IMR-90 (cell line): ENCODE measurements around the gene ADPGK. TPM values are rescaled to one million over a fixed set of nuclear protein-coding genes. Genes with fewer than 3 reads are reported as not detected.

Source experiments
- ATAC-seq: fragments of 200-7000 bp; cut with Tn5 transposase; 2 replicates; pipeline ENCODE4 v1.9.1; 2020; ENCODE audit warnings: low read depth, mild to moderate bottlenecking, moderate library complexity
- BruUV-seq: library from RNA; stranded (reverse); fragments of 400-500 nt; replicated peaks from 2 replicates; lab custom pipeline; 2021; lab: Mats Ljungman, UMichigan
- CTCF ChIA-PET: fragments of 300-600 bp; formaldehyde crosslinking; extraction: SDS; loops from one replicate; lab custom pipeline; 2021; ENCODE audit warnings: antibody characterized with exemption; lab: Yijun Ruan, JAX
- POLR2A ChIA-PET: fragments of 300-600 bp; sonication (Branson Sonifier 250); formaldehyde crosslinking; loops from one replicate; lab custom pipeline; 2022; ENCODE audit warnings: antibody characterized with exemption; ENCODE audit not compliant: unreplicated experiment; lab: Charles Lee
- DNase-seq: peaks from one replicate; pipeline ENCODE4 v3.0.0; 2013
- H2AFZ ChIP-seq: replicated peaks from 2 replicates; pipeline ENCODE3; 2013; ENCODE audit warnings: low read length, mild to moderate bottlenecking; ENCODE audit not compliant: poor library complexity
- H2AK5ac ChIP-seq: 2 replicates; pipeline ENCODE4 v1.6.1; 2013; ENCODE audit warnings: low read depth, low read length, inconsistent platforms
- H2AK9ac ChIP-seq: replicated peaks from 2 replicates; pipeline ENCODE3; 2013; ENCODE audit warnings: mild to moderate bottlenecking, low read depth, low read length, moderate library complexity; ENCODE audit not compliant: poor library complexity
- H2BK120ac ChIP-seq: 2 replicates; pipeline ENCODE4 v1.6.1; 2013; ENCODE audit warnings: low read depth, low read length, inconsistent platforms
- H2BK15ac ChIP-seq: 3 replicates; pipeline ENCODE4 v1.6.1; 2013; ENCODE audit warnings: low read depth, low read length, inconsistent platforms
- H2BK20ac ChIP-seq: 2 replicates; pipeline ENCODE4 v1.6.1; 2013; ENCODE audit warnings: low read depth, mild to moderate bottlenecking, inconsistent platforms, low read length, moderate library complexity
- H2BK5ac ChIP-seq: 2 replicates; pipeline ENCODE4 v1.6.1; 2013; ENCODE audit warnings: mild to moderate bottlenecking, low read depth, low read length, inconsistent platforms; ENCODE audit not compliant: poor library complexity, severe bottlenecking
- H3K14ac ChIP-seq: replicated peaks from 2 replicates; pipeline ENCODE4 v1.6.1; 2013; ENCODE audit warnings: low read depth, low read length, inconsistent platforms
- H3K18ac ChIP-seq: 2 replicates; pipeline ENCODE4 v1.6.1; 2013; ENCODE audit warnings: low read depth, low read length, control low read depth
- H3K23ac ChIP-seq: 2 replicates; pipeline ENCODE4 v1.6.1; 2013; ENCODE audit warnings: low read depth, low read length, inconsistent platforms
- H3K27ac ChIP-seq: 2 replicates; pipeline ENCODE4 v1.5.1; 2013; ENCODE audit warnings: mild to moderate bottlenecking, control low read depth, low read length; ENCODE audit not compliant: insufficient read depth
- H3K27me3 ChIP-seq: 2 replicates; pipeline ENCODE4 v1.6.1; 2013; ENCODE audit warnings: low read length; ENCODE audit not compliant: control insufficient read depth, insufficient read depth
- H3K36me3 ChIP-seq: 2 replicates; pipeline ENCODE4 v1.6.1; 2013; ENCODE audit warnings: low read length, mixed read lengths; ENCODE audit not compliant: control insufficient read depth, insufficient read depth
- H3K4ac ChIP-seq: 2 replicates; pipeline ENCODE4 v1.6.1; 2013; ENCODE audit warnings: low read depth, low read length, inconsistent platforms
- H3K4me1 ChIP-seq: 2 replicates; pipeline ENCODE4 v1.6.1; 2013; ENCODE audit warnings: low read length, mixed read lengths; ENCODE audit not compliant: control insufficient read depth, insufficient read depth
- H3K4me2 ChIP-seq: 2 replicates; pipeline ENCODE4 v1.6.1; 2013; ENCODE audit warnings: low read depth, mild to moderate bottlenecking, control low read depth, low read length, moderate library complexity
- H3K4me3 ChIP-seq: 2 replicates; pipeline ENCODE4 v1.5.1; 2013; ENCODE audit warnings: low read depth, mild to moderate bottlenecking, control low read depth, low read length, moderate library complexity; ENCODE audit not compliant: insufficient read depth
- H3K56ac ChIP-seq: 2 replicates; pipeline ENCODE4 v1.6.1; 2013; ENCODE audit warnings: low read length, inconsistent platforms; ENCODE audit not compliant: insufficient read depth; ENCODE audit errors: extremely low read depth
- H3K79me1 ChIP-seq, 2 experiments: 2 replicates each; pipeline ENCODE4 v1.6.1; 2013; ENCODE audit warnings: low read length in 2 of 2, inconsistent platforms in 1 of 2, low read depth in 1 of 2
- H3K9ac ChIP-seq: 2 replicates; pipeline ENCODE4 v1.6.1; 2013; ENCODE audit warnings: low read depth, low read length, control low read depth
- H3K9me1 ChIP-seq: 2 replicates; pipeline ENCODE4 v1.6.1; 2013; ENCODE audit warnings: low read length, inconsistent platforms; ENCODE audit not compliant: insufficient read depth
- H3K9me3 ChIP-seq: 2 replicates; pipeline ENCODE4 v1.6.1; 2013; ENCODE audit warnings: low read length; ENCODE audit not compliant: control insufficient read depth, insufficient read depth
- H4K20me1 ChIP-seq: 2 replicates; pipeline ENCODE4 v1.6.1; 2013; ENCODE audit warnings: low read length, inconsistent platforms; ENCODE audit not compliant: insufficient read depth
- H4K5ac ChIP-seq: 2 replicates; pipeline ENCODE4 v1.6.1; 2013; ENCODE audit warnings: mild to moderate bottlenecking, low read depth, low read length, control low read depth
- H4K8ac ChIP-seq, 2 experiments: 2 replicates each; pipeline ENCODE4 v1.6.1; 2013; ENCODE audit warnings: low read depth in 2 of 2, low read length in 2 of 2, control low read depth in 1 of 2, inconsistent platforms in 1 of 2
- H4K91ac ChIP-seq: 2 replicates; pipeline ENCODE4 v1.6.1; 2013; ENCODE audit warnings: low read depth, low read length, inconsistent platforms; ENCODE audit not compliant: insufficient read depth
- BHLHE40 ChIP-seq: fragments of 150-350 bp; IDR thresholded peaks from 2 replicates; pipeline ENCODE4 v1.6.1; 2016; ENCODE audit warnings: mild to moderate bottlenecking, low read depth, low read length
- CEBPB ChIP-seq: IDR thresholded peaks from 2 replicates; pipeline ENCODE4 v1.6.1; 2012; ENCODE audit warnings: low read depth, low read length, improper control_type of control experiment
- CHD1 ChIP-seq: IDR thresholded peaks from 2 replicates; pipeline ENCODE4 v1.6.1; 2012; ENCODE audit warnings: low read depth, low read length, improper control_type of control experiment
- FOS ChIP-seq: fragments of 150-350 bp; IDR thresholded peaks from 2 replicates; pipeline ENCODE4 v1.6.1; 2016; ENCODE audit warnings: low read depth, low read length
- MAFK ChIP-seq: IDR thresholded peaks from 2 replicates; pipeline ENCODE4 v1.6.1; 2012; ENCODE audit warnings: low read depth, low read length, improper control_type of control experiment
- MAZ ChIP-seq: IDR thresholded peaks from 2 replicates; pipeline ENCODE4 v1.6.1; 2012; ENCODE audit warnings: low read depth, mild to moderate bottlenecking, low read length, improper control_type of control experiment, moderate library complexity, borderline replicate concordance
- MXI1 ChIP-seq: IDR thresholded peaks from 2 replicates; pipeline ENCODE4 v1.6.1; 2012; ENCODE audit warnings: low read depth, mild to moderate bottlenecking, low read length, moderate library complexity, borderline replicate concordance
- NFE2L2 ChIP-seq: fragments of 150-350 bp; IDR thresholded peaks from 2 replicates; pipeline ENCODE4 v1.6.1; 2016; ENCODE audit warnings: low read depth, mild to moderate bottlenecking, low read length
- POLR2A ChIP-seq: IDR thresholded peaks from 2 replicates; pipeline ENCODE4 v1.6.1; 2012; ENCODE audit warnings: mild to moderate bottlenecking, low read depth, low read length
- RAD21 ChIP-seq: IDR thresholded peaks from 2 replicates; pipeline ENCODE4 v1.6.1; 2012; ENCODE audit warnings: low read length, improper control_type of control experiment
- RCOR1 ChIP-seq: IDR thresholded peaks from 2 replicates; pipeline ENCODE4 v1.6.1; 2012; ENCODE audit warnings: mild to moderate bottlenecking, low read length, improper control_type of control experiment; ENCODE audit not compliant: insufficient replicate concordance
- SMC3 ChIP-seq: fragments of 150-350 bp; IDR thresholded peaks from 2 replicates; pipeline ENCODE4 v1.6.1; 2016; ENCODE audit warnings: low read depth, mild to moderate bottlenecking, antibody characterized with exemption, low read length, moderate library complexity
- WGBS, 2 experiments: methylation state at CpG; one replicate each; pipeline versions ENCODE4 v1.1.5 to v1.1.7; 2013; ENCODE audit warnings: missing lambda C conversion rate in 2 of 2; ENCODE audit not compliant: insufficient read length in 1 of 2; ENCODE audit errors: extremely low coverage in 2 of 2; 5-methylcytosine and 5-hydroxymethylcytosine counted together
- dilution Hi-C: fragments of 300-500 bp; cut with HindIII; formaldehyde crosslinking; loops from one replicate; pipeline ENCODE4 v1.14.3; 2018; ENCODE audit warnings: low sequenced_read_pairs; ENCODE audit not compliant: unreplicated experiment
- in situ Hi-C: fragments of 300-500 bp; cut with MboI; formaldehyde crosslinking; loops from 3 replicates; pipeline ENCODE4 v1.14.3; 2019; ENCODE audit warnings: low sequenced_read_pairs, inconsistent platforms, mixed read lengths
- intact Hi-C: fragments of 100-400 bp; cut with micrococcal nuclease; formaldehyde crosslinking; loops from 2 replicates; pipeline ENCODE4 v1.10.0; 2022
- polyA plus RNA-seq, 3 experiments: library from polyadenylated mRNA; depleted of rRNA; stranded (reverse); fragments of >200 nt; gene quantifications; 2 replicates each; pipeline ENCODE4 v1.2.3, GENCODE V29; 2012; ENCODE audit warnings: low replicate concordance in 1 of 3
- total RNA-seq: library from RNA; depleted of rRNA; stranded (reverse); fragments of >200 nt; gene quantifications from 2 replicates; pipeline ENCODE4 v1.2.3, GENCODE V29; 2012
- TF ChIP-seq, protein P1 (sequence below): fragments of 150-350 bp; IDR thresholded peaks from 2 replicates; pipeline ENCODE4 v1.6.1; 2017; ENCODE audit warnings: mild to moderate bottlenecking, antibody characterized with exemption, low read length, low read depth
- TF ChIP-seq, protein P2 (sequence below): fragments of 150-350 bp; IDR thresholded peaks from 2 replicates; pipeline ENCODE4 v1.6.1; 2016; ENCODE audit warnings: low read depth, mild to moderate bottlenecking, low read length, moderate library complexity, borderline replicate concordance
- TF ChIP-seq, protein P3 (sequence below): conservative IDR thresholded peaks from 2 replicates; pipeline ENCODE4 v1.5.1; 2012; ENCODE audit warnings: mild to moderate bottlenecking, low read depth, low read length, improper control_type of control experiment

Gene ADPGK
- total and polyA plus RNA-seq, 2 of the 4 experiments (the other 2 are of a cell fraction): 53.2 to 62.8 TPM

DNA sequence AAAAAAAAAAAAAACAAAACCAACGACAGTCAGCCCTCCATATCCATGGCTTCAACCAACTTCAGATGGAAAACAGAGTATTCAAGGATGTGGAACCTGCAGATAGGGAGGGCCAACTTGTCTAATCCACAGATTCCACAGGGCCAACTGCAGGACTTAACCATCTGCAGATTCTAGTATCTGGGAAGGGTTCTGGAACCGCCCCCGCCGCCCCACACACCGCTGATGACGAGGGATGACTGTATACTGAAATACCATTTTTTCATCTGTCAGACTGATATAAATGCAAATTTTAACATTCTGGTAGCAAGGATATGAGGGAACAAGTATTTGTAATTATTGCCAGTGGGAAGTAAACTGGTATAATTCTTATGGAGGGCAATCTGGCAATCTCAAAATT lies 29.5 kb downstream of the ADPGK start:
- Histone ChIP-seq H3K79me1 (peaks cover 15 to 37% of the 10 kb centered on the region in 2 experiments), H4K5ac (no peak overlapping the region), H3K27ac (no peak overlapping the region), H4K8ac (no peak overlapping the region), H3K36me3 (peaks cover 48% of the 10 kb centered on the region), H2BK120ac (no peak overlapping the region), H2BK5ac (no peak overlapping the region), H4K20me1 (peaks cover 23% of the 10 kb centered on the region; the same call in 1 of the 2 replicates), H2BK20ac (no peak overlapping the region), H2BK15ac (no peak overlapping the region), H4K91ac (no peak overlapping the region), H3K9me1 (peaks cover 28% of the 10 kb centered on the region), H2AK9ac (no peak overlapping the region), H3K4ac (no peak overlapping the region), H3K9me3 (no peaks in the 10 kb centered on the region), H3K27me3 (no peaks in the 10 kb centered on the region), H3K9ac (no peak overlapping the region), H2AFZ (no peak overlapping the region), H3K4me3 (no peak overlapping the region), H2AK5ac (no peak overlapping the region), H3K18ac (no peak overlapping the region), H3K4me2 (no peak overlapping the region), H3K4me1 (peaks cover 15% of the 10 kb centered on the region), H3K23ac (no peak overlapping the region), H3K56ac (no peak overlapping the region), H3K14ac (no peak overlapping the region)
- BruUV-seq: no TSS peak
- ATAC-seq: no peak
- intact Hi-C loops: no loop called here
- no CpG with 5 or more reads among the region's 6 CpGs for WGBS, 2 experiments
- CTCF ChIA-PET: no interaction called here
- TF ChIP-seq, protein P1, sequence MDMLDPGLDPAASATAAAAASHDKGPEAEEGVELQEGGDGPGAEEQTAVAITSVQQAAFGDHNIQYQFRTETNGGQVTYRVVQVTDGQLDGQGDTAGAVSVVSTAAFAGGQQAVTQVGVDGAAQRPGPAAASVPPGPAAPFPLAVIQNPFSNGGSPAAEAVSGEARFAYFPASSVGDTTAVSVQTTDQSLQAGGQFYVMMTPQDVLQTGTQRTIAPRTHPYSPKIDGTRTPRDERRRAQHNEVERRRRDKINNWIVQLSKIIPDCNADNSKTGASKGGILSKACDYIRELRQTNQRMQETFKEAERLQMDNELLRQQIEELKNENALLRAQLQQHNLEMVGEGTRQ: no peak
- TF ChIP-seq CHD1 (no peak), RCOR1 (no peak), FOS (no peak), POLR2A (no peak), SMC3 (no peak), MAFK (no peak), BHLHE40 (no peak), MXI1 (no peak), RAD21 (no peak), MAZ (no peak), CEBPB (no peak), NFE2L2 (no peak)
- TF ChIP-seq, protein P2, sequence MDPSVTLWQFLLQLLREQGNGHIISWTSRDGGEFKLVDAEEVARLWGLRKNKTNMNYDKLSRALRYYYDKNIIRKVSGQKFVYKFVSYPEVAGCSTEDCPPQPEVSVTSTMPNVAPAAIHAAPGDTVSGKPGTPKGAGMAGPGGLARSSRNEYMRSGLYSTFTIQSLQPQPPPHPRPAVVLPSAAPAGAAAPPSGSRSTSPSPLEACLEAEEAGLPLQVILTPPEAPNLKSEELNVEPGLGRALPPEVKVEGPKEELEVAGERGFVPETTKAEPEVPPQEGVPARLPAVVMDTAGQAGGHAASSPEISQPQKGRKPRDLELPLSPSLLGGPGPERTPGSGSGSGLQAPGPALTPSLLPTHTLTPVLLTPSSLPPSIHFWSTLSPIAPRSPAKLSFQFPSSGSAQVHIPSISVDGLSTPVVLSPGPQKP: no peak
- TF ChIP-seq, protein P3, sequence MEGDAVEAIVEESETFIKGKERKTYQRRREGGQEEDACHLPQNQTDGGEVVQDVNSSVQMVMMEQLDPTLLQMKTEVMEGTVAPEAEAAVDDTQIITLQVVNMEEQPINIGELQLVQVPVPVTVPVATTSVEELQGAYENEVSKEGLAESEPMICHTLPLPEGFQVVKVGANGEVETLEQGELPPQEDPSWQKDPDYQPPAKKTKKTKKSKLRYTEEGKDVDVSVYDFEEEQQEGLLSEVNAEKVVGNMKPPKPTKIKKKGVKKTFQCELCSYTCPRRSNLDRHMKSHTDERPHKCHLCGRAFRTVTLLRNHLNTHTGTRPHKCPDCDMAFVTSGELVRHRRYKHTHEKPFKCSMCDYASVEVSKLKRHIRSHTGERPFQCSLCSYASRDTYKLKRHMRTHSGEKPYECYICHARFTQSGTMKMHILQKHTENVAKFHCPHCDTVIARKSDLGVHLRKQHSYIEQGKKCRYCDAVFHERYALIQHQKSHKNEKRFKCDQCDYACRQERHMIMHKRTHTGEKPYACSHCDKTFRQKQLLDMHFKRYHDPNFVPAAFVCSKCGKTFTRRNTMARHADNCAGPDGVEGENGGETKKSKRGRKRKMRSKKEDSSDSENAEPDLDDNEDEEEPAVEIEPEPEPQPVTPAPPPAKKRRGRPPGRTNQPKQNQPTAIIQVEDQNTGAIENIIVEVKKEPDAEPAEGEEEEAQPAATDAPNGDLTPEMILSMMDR: no peak
- in situ Hi-C loops: no loop called here
- DNase-seq: no peak
- POLR2A ChIA-PET: no interaction called here
- dilution Hi-C loops: no loop called here
